BLaER1 treated with 17β-estradiol and CSF1 and Interleukin-3, amounts not matched to agents 10 nM and 100 nM (cell line): Measurements from ENCODE around the gene TMEM106B.
"Not testable (repeated sequence)": the region's sequence is repeated elsewhere in the genome, so short reads cannot be mapped to it uniquely, and the experiment has no call there.

Source experiments
- H3K27ac ChIP-seq, 11 experiments: shearing (Covaris generic); formaldehyde crosslinking; 2 replicates each; pipeline ENCODE4 v1.8.1; 2022
- H3K27me3 ChIP-seq, 11 experiments: shearing (Covaris generic); formaldehyde crosslinking; 2 replicates each; pipeline ENCODE4 v1.8.1; 2022
- H3K36me3 ChIP-seq, 11 experiments: shearing (Covaris generic); formaldehyde crosslinking; 2 replicates each; pipeline ENCODE4 v1.8.1; 2022
- H3K4me1 ChIP-seq, 10 experiments: shearing (Covaris generic); formaldehyde crosslinking; 2 replicates each; pipeline ENCODE4 v1.8.1; 2022
- H3K4me2 ChIP-seq, 11 experiments: shearing (Covaris generic); formaldehyde crosslinking; 2 replicates each; pipeline ENCODE4 v1.8.1; 2022
- H3K4me3 ChIP-seq, 10 experiments: shearing (Covaris generic); formaldehyde crosslinking; 2 replicates each; pipeline ENCODE4 v1.8.1; 2022
- H3K9ac ChIP-seq, 11 experiments: shearing (Covaris generic); formaldehyde crosslinking; 2 replicates each; pipeline ENCODE4 v1.8.1; 2022
- H3K9me3 ChIP-seq, 11 experiments: shearing (Covaris generic); formaldehyde crosslinking; replicated peaks in 1 of 11; 2 replicates each; pipeline ENCODE4 v1.8.1; 2022
- H4K20me1 ChIP-seq, 11 experiments: shearing (Covaris generic); formaldehyde crosslinking; 2 replicates each; pipeline ENCODE4 v1.8.1; 2022
- Cebpa-rat ChIP-seq, 11 experiments: shearing (Covaris generic); IDR thresholded peaks; 2 replicates each; pipeline ENCODE4 v1.8.1; 2022

Gene TMEM106B

DNA sequence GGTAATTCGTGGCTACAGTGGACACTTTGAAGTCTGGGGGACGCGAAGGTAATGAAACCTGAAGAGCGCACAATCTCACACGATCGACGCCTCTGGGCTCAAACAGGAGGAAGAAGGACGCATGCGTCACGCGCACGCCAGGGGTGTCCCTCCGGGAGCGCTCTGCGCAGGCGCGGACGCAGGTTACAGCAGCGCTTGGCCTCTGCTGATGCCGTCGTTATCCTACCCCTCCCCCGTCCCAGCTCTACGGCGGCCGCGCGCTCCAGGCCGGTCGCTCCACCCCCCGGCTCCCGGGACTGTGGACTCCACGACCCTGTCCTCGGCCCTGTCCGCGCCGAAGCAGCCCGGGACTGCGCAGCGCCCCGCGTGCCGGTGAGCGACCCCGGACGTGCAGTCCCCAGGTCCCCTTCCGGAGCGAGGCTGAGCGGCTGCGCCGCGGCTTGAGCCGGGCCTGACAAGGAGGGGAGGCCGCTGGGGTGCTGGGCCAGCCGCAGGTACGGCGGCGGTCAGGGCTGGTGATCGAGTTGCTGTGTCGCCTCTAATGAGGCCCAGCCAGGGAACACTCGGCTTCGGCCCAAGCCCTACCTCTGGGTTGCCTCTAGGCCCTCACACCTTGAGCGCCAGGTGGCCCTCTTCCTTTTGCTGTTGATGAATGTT lies at the start of gene TMEM106B:
Gene TMEM106B, plus strand, starts transcription at position 241 of the 657 bp plus-strand sequence. CDS start 3,517 bp downstream, outside the sequence.
- TF ChIP-seq Cebpa-rat (IDR thresholded peaks at IDR 0.05) = no peak
- Histone ChIP-seq H4K20me1 (peaks cover 0 to 11% (median 4%) of the 10 kb centered on the region in 11 experiments; a peak in 8 of 22 replicates), H3K36me3 (peaks cover 10 to 24% (median 16%) of the 10 kb centered on the region in 11 experiments; a peak in 21 of 22 replicates), H3K4me3 (peak within 1 kb of the TSS; percentile 77 to 89 (median 81)), H3K9me3 (no peaks in the 10 kb centered on the region), H3K4me2 (peak within 1 kb of the TSS; percentile 82 to 97 (median 91)), H3K9ac (peak within 1 kb of the TSS; percentile 83 to 97 (median 92)), H3K27me3 (no peaks in the 10 kb centered on the region), H3K4me1 (peaks cover 9 to 16% (median 12%) of the 10 kb centered on the region in 10 experiments), H3K27ac (peak within 1 kb of the TSS; percentile 86 to 94 (median 90))

DNA sequence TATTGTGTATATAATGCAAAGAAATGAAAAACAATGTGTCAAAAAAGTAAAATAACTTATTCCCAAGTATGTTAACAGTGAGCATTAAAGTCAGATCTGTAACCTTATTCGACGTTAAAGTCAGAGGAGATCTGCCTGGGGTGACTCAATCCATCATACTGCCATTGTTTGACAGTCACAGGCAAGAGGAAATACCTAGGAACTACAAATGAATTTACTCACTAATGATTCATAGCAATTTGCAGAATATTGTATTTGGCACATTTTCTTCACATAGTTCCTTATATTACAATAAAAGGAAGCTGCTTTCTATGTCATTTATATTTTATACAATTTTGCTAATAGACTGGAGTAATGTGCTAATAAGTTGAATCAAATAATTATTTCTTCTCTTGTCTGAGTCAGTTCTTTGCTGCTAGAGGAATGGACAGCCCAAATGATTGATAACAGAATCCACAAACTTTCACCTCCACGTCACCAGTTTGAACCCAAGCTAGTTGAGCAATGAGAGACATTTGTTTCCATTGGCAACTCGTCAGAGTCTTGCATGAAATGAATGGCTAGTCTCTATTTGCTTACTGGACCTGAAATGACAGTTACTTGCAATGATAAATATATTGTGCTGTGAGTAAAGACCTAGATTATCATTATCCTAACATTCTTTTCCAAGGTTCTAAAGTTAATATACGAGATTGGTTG lies 48.5 kb upstream of the TMEM106B start:
- Histone ChIP-seq H3K4me2 (no peak overlapping the region), H3K9ac (no peak overlapping the region), H3K27me3 (no peaks in the 10 kb centered on the region), H3K4me3 (no peak overlapping the region), H3K4me1 (no peaks in the 10 kb centered on the region), H4K20me1 (no peaks in the 10 kb centered on the region), H3K9me3 (0 out of 22 replicates have a peak, but pooled peaks cover 0 to 3% (median 0%) of the 10 kb centered on the region in 11 experiments), H3K36me3 (no peaks in the 10 kb centered on the region), H3K27ac (no peak overlapping the region)
- no peak for TF ChIP-seq Cebpa-rat (IDR thresholded peaks at IDR 0.05)

DNA sequence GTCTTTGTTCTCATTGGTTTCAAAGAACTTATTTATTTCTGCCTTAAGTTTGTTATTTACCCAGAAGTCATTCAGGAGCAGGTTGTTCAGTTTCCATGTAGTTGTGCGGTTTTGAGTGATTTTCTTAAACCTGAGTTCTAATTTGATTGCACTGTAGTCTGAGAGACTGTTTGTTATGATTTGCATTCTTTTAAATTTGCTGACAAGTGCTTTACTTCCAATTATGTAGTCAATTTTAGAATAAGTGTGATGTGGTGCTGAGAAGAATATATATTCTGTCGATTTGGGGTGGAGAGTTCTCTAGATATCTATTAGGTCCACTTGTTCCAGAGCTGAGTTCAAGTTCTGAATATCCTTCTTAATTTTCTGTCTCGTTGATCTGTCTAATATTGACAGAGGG lies 43.0 kb upstream of the TMEM106B start:
- H3K4me1 ChIP-seq, H3K36me3 ChIP-seq, H3K9ac ChIP-seq, H3K4me3 ChIP-seq, H4K20me1 ChIP-seq, H3K27me3 ChIP-seq, H3K27ac ChIP-seq, H3K4me2 ChIP-seq: not testable (repeated sequence)
- H3K9me3 ChIP-seq = peaks cover 0 to 14% (median 0%) of the 10 kb centered on the region in 11 experiments; a peak in 1 of 22 replicates

DNA sequence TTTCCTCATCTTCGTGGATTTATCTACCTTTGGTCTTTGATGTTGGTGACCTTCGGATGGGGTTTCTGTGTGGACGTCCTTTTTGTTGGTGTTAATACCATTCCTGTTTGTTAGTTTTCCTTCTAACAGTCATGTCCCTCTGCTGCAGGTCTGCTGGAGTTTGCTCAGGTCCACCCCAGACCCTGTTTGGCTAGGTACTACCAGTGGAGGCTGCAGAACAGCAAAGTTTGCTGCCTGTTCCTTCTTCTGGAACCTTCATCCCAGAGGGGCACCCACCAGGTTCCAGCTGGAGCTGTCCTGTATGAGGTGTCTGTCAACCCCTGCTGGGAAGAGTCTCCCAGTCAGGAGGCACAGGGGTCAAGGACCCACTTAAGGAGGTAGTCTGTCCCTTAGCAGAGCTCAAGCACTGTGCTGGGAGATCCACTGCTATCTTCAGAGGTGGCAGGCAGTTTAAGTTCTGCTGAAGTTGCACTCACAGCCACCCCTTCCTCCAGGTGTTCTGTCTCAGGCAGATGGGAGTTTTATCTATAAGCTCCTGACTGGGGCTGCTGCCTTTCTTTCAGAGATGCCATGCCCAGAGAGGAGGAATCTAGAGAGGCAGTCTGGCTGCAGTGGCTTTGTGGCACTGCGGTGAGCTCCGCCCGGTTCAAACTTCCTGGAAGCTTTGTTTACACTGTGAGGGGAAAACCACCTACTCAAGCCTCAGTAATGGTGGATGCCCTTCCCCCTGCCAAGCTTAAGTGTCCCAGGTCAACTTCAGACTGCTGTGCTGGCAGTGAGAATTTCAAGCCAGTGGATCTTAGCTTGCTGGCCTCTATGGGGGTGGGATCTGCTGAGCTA lies 40.9 kb upstream of the TMEM106B start:
- not testable (repeated sequence) for H3K4me2 ChIP-seq, H3K27ac ChIP-seq, H3K36me3 ChIP-seq, H3K4me1 ChIP-seq, H3K27me3 ChIP-seq, H3K4me3 ChIP-seq, H3K9ac ChIP-seq, H4K20me1 ChIP-seq
- H3K9me3 ChIP-seq = peaks cover 0 to 14% (median 0%) of the 10 kb centered on the region in 11 experiments; a peak in 1 of 22 replicates

DNA sequence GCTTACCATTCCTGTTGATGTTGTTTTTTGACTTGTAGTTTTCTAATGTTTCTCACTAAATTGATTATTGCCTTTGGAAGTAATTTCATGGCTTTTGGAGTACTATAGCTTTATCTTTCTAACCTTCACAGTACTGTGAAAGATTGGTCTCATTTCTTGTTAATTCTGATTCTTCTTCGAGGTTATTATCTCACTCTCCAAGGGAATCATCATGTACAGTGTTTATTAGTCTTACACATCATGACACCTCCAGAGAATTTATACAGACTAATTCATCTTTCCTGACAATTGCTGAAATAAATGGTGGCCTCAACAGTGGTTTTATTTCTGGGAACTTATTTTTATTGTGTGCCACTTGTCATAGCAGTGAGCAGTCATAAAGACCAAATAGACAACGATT lies 37.4 kb upstream of the TMEM106B start:
- Histone ChIP-seq H4K20me1 (no peaks in the 10 kb centered on the region), H3K27me3 (no peaks in the 10 kb centered on the region), H3K4me3 (no peak overlapping the region), H3K27ac (no peak overlapping the region), H3K9me3 (peaks cover 0 to 6% (median 0%) of the 10 kb centered on the region in 11 experiments; a peak in 1 of 22 replicates), H3K4me1 (peaks cover 0 to 7% (median 0%) of the 10 kb centered on the region in 10 experiments; a peak in 1 of 20 replicates), H3K36me3 (no peaks in the 10 kb centered on the region), H3K9ac (no peak overlapping the region), H3K4me2 (no peak overlapping the region)
- no peak for TF ChIP-seq Cebpa-rat (IDR thresholded peaks at IDR 0.05)

DNA sequence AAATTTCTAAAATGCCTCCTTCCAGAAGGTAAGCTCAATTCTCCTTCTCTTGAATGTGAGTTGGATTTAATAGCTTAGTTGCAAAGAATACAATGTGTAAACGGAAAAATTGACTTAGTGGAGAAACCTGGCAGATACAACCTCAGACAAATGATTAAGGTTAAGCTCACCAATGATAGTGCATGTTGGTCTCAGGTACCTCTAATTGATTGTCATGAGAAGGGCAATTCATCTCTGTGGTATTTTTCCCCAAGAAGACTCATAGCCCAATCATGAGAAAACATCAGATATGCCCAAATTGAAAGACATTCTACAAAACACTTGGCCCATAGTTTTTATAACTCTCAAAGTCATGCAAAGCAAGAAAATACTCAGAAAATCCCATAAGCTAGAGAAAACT lies 36.2 kb upstream of the TMEM106B start:
- Histone ChIP-seq H3K36me3 (no peaks in the 10 kb centered on the region), H3K27me3 (no peaks in the 10 kb centered on the region), H3K9ac (no peak overlapping the region), H3K4me1 (peaks cover 0 to 7% (median 0%) of the 10 kb centered on the region in 10 experiments; a peak in 1 of 20 replicates), H3K9me3 (no peaks in the 10 kb centered on the region), H3K27ac (no peak overlapping the region), H3K4me3 (no peak overlapping the region), H4K20me1 (no peaks in the 10 kb centered on the region), H3K4me2 (no peak overlapping the region)
- no peak for TF ChIP-seq Cebpa-rat (IDR thresholded peaks at IDR 0.05)

DNA sequence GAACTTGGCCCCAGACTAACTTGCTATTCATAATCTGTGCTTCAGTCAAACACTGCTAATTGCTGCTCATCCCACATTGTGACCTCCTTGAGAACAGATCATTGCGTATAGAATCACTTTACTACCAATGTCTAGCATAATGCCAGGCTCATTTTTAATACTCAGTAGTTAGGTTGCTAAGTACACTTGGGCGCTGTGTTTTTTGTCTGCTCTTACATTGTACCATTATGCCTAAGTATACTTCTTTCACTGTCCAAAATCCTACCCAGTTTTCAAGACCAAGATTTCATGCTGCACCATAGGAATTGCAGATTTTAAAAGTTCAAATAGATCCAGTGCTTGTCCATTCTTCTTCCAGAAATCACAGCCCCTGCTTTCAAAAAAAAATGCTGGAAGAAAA lies 32.8 kb upstream of the TMEM106B start:
- H3K27ac ChIP-seq = no peak overlapping the region
- H3K4me1 ChIP-seq = no peaks in the 10 kb centered on the region
- no peak overlapping the region for H3K9ac ChIP-seq
- H3K36me3 ChIP-seq = no peaks in the 10 kb centered on the region
- H3K9me3 ChIP-seq = no peaks in the 10 kb centered on the region
- no peak overlapping the region for H3K4me3 ChIP-seq
- no peak overlapping the region for H3K4me2 ChIP-seq
- H3K27me3 ChIP-seq = no peaks in the 10 kb centered on the region
- no peaks in the 10 kb centered on the region for H4K20me1 ChIP-seq
- TF ChIP-seq Cebpa-rat (IDR thresholded peaks at IDR 0.05) = no peak

DNA sequence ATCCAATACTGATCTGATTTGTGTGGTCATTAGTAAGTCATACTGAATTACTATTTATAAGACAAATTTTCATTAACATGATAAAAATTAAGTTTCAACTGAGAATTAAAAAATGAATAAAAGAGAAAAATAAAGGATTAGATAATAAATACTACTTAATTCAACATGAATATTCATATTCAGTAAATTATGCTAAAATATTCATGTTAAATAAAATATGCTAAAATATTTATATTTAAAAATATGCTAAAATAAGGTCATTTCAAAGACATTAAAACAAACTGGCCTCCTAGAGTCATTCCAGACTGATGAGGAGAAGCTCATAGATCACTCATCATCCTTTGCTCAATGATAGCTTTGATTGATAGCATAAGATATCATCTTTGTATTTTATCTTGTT lies 16.7 kb upstream of the TMEM106B start:
- TF ChIP-seq Cebpa-rat (IDR thresholded peaks at IDR 0.05) = no peak

DNA sequence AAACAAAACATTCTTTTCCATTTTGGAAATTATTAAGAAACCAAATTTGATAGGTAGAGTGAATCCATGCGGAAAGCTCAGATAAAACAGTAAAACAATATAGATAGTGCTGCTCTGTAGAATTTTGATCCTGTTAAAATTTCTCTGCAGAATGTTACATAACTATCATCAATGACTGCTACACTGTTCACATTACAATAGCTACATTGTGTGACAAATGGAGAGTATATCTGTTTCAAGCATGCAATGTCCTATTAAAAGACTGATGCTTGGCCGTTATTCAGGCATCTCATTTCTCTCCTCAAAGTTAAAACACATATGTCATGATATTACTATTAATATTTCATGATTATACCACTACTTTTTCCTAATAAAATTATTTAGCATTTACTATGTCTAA lies 14.7 kb upstream of the TMEM106B start:
- H3K36me3 ChIP-seq = no peaks in the 10 kb centered on the region
- H3K4me3 ChIP-seq = no peak overlapping the region
- H3K4me1 ChIP-seq = no peaks in the 10 kb centered on the region
- H3K27ac ChIP-seq = no peak overlapping the region
- H3K9ac ChIP-seq = no peak overlapping the region
- no peaks in the 10 kb centered on the region for H3K9me3 ChIP-seq
- no peak overlapping the region for H3K4me2 ChIP-seq
- no peaks in the 10 kb centered on the region for H3K27me3 ChIP-seq
- TF ChIP-seq Cebpa-rat (IDR thresholded peaks at IDR 0.05) = no peak
- H4K20me1 ChIP-seq = no peaks in the 10 kb centered on the region

More for the DNA sequence above, 16.7 kb upstream of the TMEM106B start:
- H3K4me1 ChIP-seq = no peaks in the 10 kb centered on the region
- H3K36me3 ChIP-seq = no peaks in the 10 kb centered on the region
- no peaks in the 10 kb centered on the region for H3K9me3 ChIP-seq
- H4K20me1 ChIP-seq = no peaks in the 10 kb centered on the region
- no peak overlapping the region for H3K9ac ChIP-seq
- H3K27ac ChIP-seq = no peak overlapping the region
- no peaks in the 10 kb centered on the region for H3K27me3 ChIP-seq
- H3K4me2 ChIP-seq = no peak overlapping the region
- H3K4me3 ChIP-seq = no peak overlapping the region
